Breast epithelium (tissue), 4 donors: ENCODE measurements around the gene RPAIN. TPM values are rescaled to one million over a fixed set of nuclear protein-coding genes. Genes with fewer than 3 reads are reported as not detected.
A peak's percentile ranks its signal among the peaks of the same experiment; 100 is the strongest.

Source experiments
- DNase-seq, 2 donors: peaks; one replicate each; pipeline ENCODE4 v3.0.0-alpha.2; 2019; ENCODE audit warnings: low spot score in 2 of 2
- H3K27ac ChIP-seq, 2 donors: fragments of 200-600 bp; sonication (generic) in 1 of 2; one replicate each; pipeline ENCODE4 v1.5.1; 2016 to 2019; ENCODE audit warnings: mild to moderate bottlenecking in 1 of 2
- H3K27me3 ChIP-seq, 2 donors: fragments of 200-600 bp; sonication (generic) in 1 of 2; one replicate each; pipeline versions ENCODE4 v1.5.1 to v1.6.0; 2017 to 2019; ENCODE audit warnings: control low read depth in 1 of 2, mild to moderate bottlenecking in 1 of 2
- H3K36me3 ChIP-seq: fragments of 200-600 bp; one replicate; pipeline ENCODE4 v1.5.1; 2019
- H3K4me1 ChIP-seq, 2 donors: fragments of 200-600 bp; sonication (generic); one replicate each; pipeline ENCODE4 v1.5.1; 2016 to 2019; ENCODE audit warnings: control low read depth in 1 of 2
- H3K4me3 ChIP-seq, 3 donors: fragments of 200-600 bp; sonication (generic); 1 replicate in 2 of 3; 2 replicates in 1 of 3; pipeline ENCODE4 v1.5.1; 2016 to 2019; ENCODE audit warnings: mild to moderate bottlenecking in 3 of 3, moderate library complexity in 2 of 3
- H3K9me3 ChIP-seq, 2 donors: fragments of 200-600 bp; sonication (generic) in 1 of 2; one replicate each; pipeline ENCODE4 v1.5.1; 2016 to 2019; ENCODE audit warnings: control low read depth in 1 of 2
- POLR2A ChIP-seq: fragments of 450-650 bp; IDR thresholded peaks from one replicate; pipeline ENCODE4 v1.6.1; 2016; ENCODE audit warnings: antibody characterized with exemption, mild to moderate bottlenecking, moderate library complexity
- POLR2AphosphoS5 ChIP-seq, 3 donors: sonication (generic); formaldehyde crosslinking; IDR thresholded peaks; one replicate each; pipeline ENCODE4 v1.6.1; 2017; ENCODE audit warnings: antibody characterized with exemption in 3 of 3
- intact Hi-C: fragments of 100-400 bp; cut with DNase I; formaldehyde crosslinking; loops from one replicate; pipeline ENCODE4 v1.15.1; 2023; ENCODE audit warnings: low total_unique reads
- total RNA-seq, 3 donors: library from RNA; depleted of rRNA; stranded (reverse); fragments of >200 nt; gene quantifications; one replicate each; pipeline ENCODE4 v1.1.0, GENCODE V29; 2016
- TF ChIP-seq, protein P1 (sequence below), 3 donors: fragments of 450-650 bp; IDR thresholded peaks; one replicate each; pipeline ENCODE4 v1.5.1; 2016 to 2017; ENCODE audit warnings: antibody characterized with exemption in 3 of 3, mild to moderate bottlenecking in 3 of 3, moderate library complexity in 3 of 3

Gene RPAIN
- total RNA-seq, 3 donors from 2014 or later = 38.4 to 52.1 (median 50.8) TPM

DNA sequence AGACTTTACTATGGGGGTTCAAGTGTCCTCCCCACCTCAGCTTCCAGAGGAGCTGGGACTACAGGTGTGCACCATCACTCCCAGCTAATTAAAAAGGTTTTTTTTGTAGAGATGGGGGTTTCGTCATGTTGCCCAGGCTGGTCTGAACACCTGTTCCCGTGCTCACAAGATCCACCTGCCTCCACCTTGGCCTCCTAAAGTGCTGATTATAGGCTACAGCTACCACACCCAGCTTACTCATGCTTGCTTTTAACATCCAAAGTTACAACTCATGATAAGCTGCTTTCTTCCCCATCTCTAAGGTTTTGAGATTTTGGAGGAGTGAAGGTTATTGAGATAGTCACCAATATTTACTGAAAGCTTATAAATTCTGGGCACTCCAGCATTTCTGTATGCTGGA is 3.1 kb upstream of the RPAIN start:
- Histone ChIP-seq H3K9me3 (no peaks in the 10 kb centered on the region), H3K4me1 (peaks cover 0 to 28% of the 10 kb centered on the region in 2 donors), H3K27ac (no peak overlapping the region), H3K27me3 (no peaks in the 10 kb centered on the region), H3K4me3 (peak overlapping the region in 1 of 3 donors; percentile 16), H3K36me3 (no peaks in the 10 kb centered on the region)
- DNase-seq = no peak
- intact Hi-C loops = loop anchor here (10.0 kb wide), 1 partner anchor 1742 kb away; no protein-coding TSS in a partner anchor
- TF ChIP-seq POLR2AphosphoS5 (IDR thresholded peaks at IDR 0.05) (no peak), POLR2A (no peak)
- TF ChIP-seq, protein P1, sequence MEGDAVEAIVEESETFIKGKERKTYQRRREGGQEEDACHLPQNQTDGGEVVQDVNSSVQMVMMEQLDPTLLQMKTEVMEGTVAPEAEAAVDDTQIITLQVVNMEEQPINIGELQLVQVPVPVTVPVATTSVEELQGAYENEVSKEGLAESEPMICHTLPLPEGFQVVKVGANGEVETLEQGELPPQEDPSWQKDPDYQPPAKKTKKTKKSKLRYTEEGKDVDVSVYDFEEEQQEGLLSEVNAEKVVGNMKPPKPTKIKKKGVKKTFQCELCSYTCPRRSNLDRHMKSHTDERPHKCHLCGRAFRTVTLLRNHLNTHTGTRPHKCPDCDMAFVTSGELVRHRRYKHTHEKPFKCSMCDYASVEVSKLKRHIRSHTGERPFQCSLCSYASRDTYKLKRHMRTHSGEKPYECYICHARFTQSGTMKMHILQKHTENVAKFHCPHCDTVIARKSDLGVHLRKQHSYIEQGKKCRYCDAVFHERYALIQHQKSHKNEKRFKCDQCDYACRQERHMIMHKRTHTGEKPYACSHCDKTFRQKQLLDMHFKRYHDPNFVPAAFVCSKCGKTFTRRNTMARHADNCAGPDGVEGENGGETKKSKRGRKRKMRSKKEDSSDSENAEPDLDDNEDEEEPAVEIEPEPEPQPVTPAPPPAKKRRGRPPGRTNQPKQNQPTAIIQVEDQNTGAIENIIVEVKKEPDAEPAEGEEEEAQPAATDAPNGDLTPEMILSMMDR (IDR thresholded peaks at IDR 0.05) = no peak

DNA sequence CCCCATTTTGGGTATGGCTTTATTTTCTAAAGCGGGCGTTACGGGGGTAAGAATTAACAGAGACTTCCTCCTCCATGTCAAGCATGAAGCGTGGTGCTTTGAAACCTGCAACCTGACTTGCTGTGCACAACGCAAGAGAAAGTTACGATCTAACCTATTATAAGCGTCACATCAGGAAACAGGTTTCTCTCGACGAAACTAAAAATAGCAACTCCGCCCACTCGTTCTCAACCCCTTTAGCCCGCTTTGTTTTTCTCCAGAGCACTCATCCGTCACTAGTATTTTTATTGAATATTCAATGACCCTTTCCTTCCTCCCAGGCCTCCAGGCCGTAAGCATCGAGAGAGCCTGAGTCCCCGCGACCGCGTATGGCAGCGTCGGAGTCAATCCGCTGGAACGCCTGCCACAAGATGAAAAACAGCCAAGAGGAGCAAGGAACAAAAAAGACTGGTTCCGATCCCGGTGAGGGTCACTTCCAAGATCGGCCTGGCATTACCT is 1.1 kb upstream of the RPAIN start:
- H3K27me3 ChIP-seq = no peaks in the 10 kb centered on the region
- intact Hi-C loops = loop anchor here (10.0 kb wide), 1 partner anchor 1744 kb away; no protein-coding TSS in a partner anchor
- no peaks in the 10 kb centered on the region for H3K36me3 ChIP-seq
- peak overlapping the region; percentile 89 to 92 for H3K27ac ChIP-seq
- no peak for DNase-seq
- peaks cover 0 to 28% of the 10 kb centered on the region in 2 donors for H3K4me1 ChIP-seq
- no peak for TF ChIP-seq POLR2A
- TF ChIP-seq, protein P1 (IDR thresholded peaks at IDR 0.05) = peak in 1 of 3 donors; percentile 10
- no peaks in the 10 kb centered on the region for H3K9me3 ChIP-seq
- H3K4me3 ChIP-seq = peak overlapping the region; percentile 78 to 91 (median 90)

DNA sequence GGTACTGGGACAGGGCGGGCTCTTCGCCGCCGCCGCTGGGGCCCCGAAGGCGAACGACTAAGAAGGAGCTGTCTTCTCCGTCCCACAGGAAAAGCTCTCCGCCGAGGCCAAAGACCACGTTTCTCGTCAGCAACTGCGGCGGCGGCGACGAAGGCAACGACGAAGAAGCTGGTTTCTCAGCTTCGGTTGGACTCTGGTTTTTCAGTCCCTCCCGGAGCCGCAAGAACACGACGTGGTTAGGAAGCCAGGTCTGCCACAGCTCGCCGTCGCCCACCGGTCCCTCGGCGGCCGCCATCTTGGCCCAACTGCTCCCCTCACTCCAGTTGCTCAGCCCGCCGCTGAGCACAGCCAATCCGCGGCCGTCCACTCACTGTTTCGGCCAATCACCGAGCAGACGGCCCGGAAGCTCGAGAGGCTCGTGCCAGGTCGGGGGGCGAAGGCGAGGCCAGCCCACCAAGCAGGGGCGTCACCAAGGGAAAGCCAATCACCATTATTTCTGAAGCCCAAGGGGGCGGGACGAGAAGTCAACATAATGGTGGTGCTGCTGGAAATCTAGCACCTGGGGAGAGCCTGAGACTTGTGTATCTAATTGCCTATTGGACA is 525 bp upstream of the RPAIN start, which contains the start of gene NUP88:
NUP88 (minus strand) TSS at position 307 of the 603 bp plus-strand sequence; CDS start at position 295, 12 bp downstream.
- DNase-seq = peak; percentile 94 to 96
- Histone ChIP-seq H3K4me1 (peaks cover 0 to 28% of the 10 kb centered on the region in 2 donors), H3K9me3 (no peaks in the 10 kb centered on the region), H3K4me3 (peak within 1 kb of the TSS; percentile 78 to 91 (median 90)), H3K27me3 (no peaks in the 10 kb centered on the region), H3K36me3 (no peaks in the 10 kb centered on the region), H3K27ac (peak within 1 kb of the TSS; percentile 89 to 92)
- intact Hi-C loops = loop anchor here (10.0 kb wide), 1 partner anchor 1745 kb away; no protein-coding TSS in a partner anchor
- TF ChIP-seq POLR2A (peak; percentile 74), POLR2AphosphoS5 (IDR thresholded peaks at IDR 0.05) (peak in 2 of 3 donors; percentile 58 to 88)
- TF ChIP-seq, protein P1 (IDR thresholded peaks at IDR 0.05) = no peak

DNA sequence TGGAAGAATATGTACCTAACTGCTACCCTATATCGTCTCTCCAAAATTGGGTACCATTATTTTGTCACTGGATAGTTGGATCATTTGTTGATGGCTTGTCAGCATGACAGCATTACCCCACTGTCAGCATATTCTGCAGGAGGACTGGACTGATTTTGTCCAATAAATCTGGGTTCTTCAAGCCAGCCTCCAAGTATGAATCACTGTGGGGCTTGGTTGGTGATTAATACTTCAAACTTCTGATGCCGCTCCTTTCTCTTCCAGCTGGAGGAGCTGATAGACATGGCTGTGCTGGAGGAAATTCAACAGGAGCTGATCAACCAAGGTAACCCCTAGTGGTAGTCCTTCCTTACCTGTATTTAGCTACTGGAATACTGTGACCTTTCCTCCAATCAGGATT is 2.5 kb downstream of the RPAIN start:
- H3K27me3 ChIP-seq = no peaks in the 10 kb centered on the region
- DNase-seq = no peak
- H3K36me3 ChIP-seq = peaks cover 6% of the 10 kb centered on the region
- TF ChIP-seq, protein P1 (IDR thresholded peaks at IDR 0.05) = no peak
- TF ChIP-seq POLR2AphosphoS5 (IDR thresholded peaks at IDR 0.05) (no peak), POLR2A (no peak)
- H3K9me3 ChIP-seq = no peaks in the 10 kb centered on the region
- H3K4me1 ChIP-seq = peaks cover 0 to 20% of the 10 kb centered on the region in 2 donors
- intact Hi-C loops = no loop called here
- no peak overlapping the region for H3K27ac ChIP-seq
- no peak overlapping the region for H3K4me3 ChIP-seq

DNA sequence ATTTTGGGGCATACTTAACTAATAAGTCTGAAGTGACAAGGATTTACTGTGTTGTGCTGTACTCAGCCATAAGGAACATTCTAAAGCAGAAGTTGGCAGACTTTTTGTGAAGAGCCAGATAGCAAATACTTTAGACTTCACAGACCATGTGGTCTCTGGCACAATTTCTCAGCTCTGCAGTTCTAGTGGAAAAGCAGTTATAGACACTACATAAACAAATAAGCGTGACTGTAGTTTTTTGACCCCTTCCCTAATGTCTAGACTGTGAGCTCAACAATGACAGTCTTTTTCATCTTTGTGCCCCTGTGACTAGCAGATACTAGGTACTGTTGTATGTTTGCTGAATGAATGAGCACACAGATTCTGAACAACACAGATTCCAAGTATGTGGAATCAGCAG is 4.9 kb downstream of the RPAIN start:
- peaks cover 6% of the 10 kb centered on the region for H3K36me3 ChIP-seq
- H3K4me1 ChIP-seq = peaks cover 0 to 9% of the 10 kb centered on the region in 2 donors
- H3K27ac ChIP-seq = no peak overlapping the region
- intact Hi-C loops = no loop called here
- H3K4me3 ChIP-seq = no peak overlapping the region
- H3K9me3 ChIP-seq = no peaks in the 10 kb centered on the region
- H3K27me3 ChIP-seq = no peaks in the 10 kb centered on the region
- TF ChIP-seq POLR2A (no peak), POLR2AphosphoS5 (IDR thresholded peaks at IDR 0.05) (no peak)
- TF ChIP-seq, protein P1 (IDR thresholded peaks at IDR 0.05) = no peak
- DNase-seq = no peak
